Right lobe of liver (tissue), 6 donors: ENCODE results near the gene ANKRD11. TPM values are rescaled to one million over a fixed set of nuclear protein-coding genes. Genes with fewer than 3 reads are reported as not detected.

Experiments
- ATAC-seq, 4 donors: fragments of 200-7000 bp; cut with Tn5 transposase; one replicate each; pipeline ENCODE4 v1.9.1; 2020; ENCODE audit warnings: mild to moderate bottlenecking in 4 of 4, moderate library complexity in 4 of 4
- DNase-seq, 3 donors: peaks; one replicate each; pipeline ENCODE4 v3.0.0-alpha.2; 2020
- H3K27ac ChIP-seq, 3 donors: fragments of 200-600 bp; one replicate each; pipeline ENCODE4 v1.8.0; 2022
- H3K27me3 ChIP-seq, 2 donors: fragments of 200-600 bp; one replicate each; pipeline ENCODE4 v1.8.0; 2022
- H3K36me3 ChIP-seq, 4 donors: fragments of 200-600 bp; sonication (generic) in 1 of 4; one replicate each; pipeline versions ENCODE4 v1.5.1 to v1.8.0; 2017 to 2022; ENCODE audit warnings: control low read depth in 1 of 4
- H3K4me1 ChIP-seq, 4 donors: fragments of 200-600 bp; sonication (generic) in 1 of 4; one replicate each; pipeline versions ENCODE4 v1.5.1 to v1.8.0; 2017 to 2022; ENCODE audit warnings: control low read depth in 1 of 4
- H3K4me3 ChIP-seq, 3 donors: fragments of 200-600 bp; one replicate each; pipeline ENCODE4 v1.8.0; 2022
- H3K9me3 ChIP-seq, 4 donors: fragments of 200-600 bp; sonication (generic) in 1 of 4; one replicate each; pipeline versions ENCODE4 v1.5.1 to v1.8.0; 2017 to 2022; ENCODE audit warnings: control low read depth in 1 of 4
- POLR2A ChIP-seq: fragments of 450-650 bp; IDR thresholded peaks from one replicate; pipeline ENCODE4 v1.6.1; 2017; ENCODE audit warnings: antibody characterized with exemption, mild to moderate bottlenecking
- WGBS: methylation state at CpG from one replicate; pipeline ENCODE4 v1.1.6; 2018; ENCODE audit warnings: low coverage, low lambda C conversion rate; ENCODE audit not compliant: insufficient coverage; ENCODE audit errors: missing lambda C conversion rate; 5-methylcytosine and 5-hydroxymethylcytosine counted together
- intact Hi-C, 2 donors: fragments of 100-400 bp; cut with DNase I; formaldehyde crosslinking; loops; one replicate each; pipeline versions ENCODE4 v1.11.2 to v1.14.1; 2022
- total RNA-seq, 6 experiments: library from RNA; depleted of rRNA in 2 of 6; stranded (reverse); fragments of >200 nt in 2 of 6; fragmentation: NEBNext Ultra II Directional in 3 of 6; extraction: Animal tissue kit (Norgen Biotek cat#: 25700) in 3 of 6; gene quantifications; one replicate each; pipeline versions ENCODE4 v1.1.0 to v1.2.4, GENCODE V29; 2016 to 2023
- TF ChIP-seq, protein P1 (sequence below), 4 donors: fragments of 200-600 bp in 3 of 4; fragments of 450-650 bp in 1 of 4; IDR thresholded peaks; one replicate each; pipeline versions ENCODE4 v1.5.1 to v1.8.0; 2016 to 2022; ENCODE audit warnings: antibody characterized with exemption in 4 of 4, mild to moderate bottlenecking in 2 of 4
- donor health status: DM: no; HTN: yes; CAD: no.
- donor health status: DM: no; HTN: no; CAD: no.
- donor health status: DM: no; HTN: no; CAD: no.
- donor health status: DM: no; HTN: yes; CAD: no.
- donor health status: DM: no; HTN: yes; CAD: no.

Gene ANKRD11
- total RNA-seq, 6 experiments from 2014 or later, result 26.2 to 65.8 (median 41.6) TPM

DNA sequence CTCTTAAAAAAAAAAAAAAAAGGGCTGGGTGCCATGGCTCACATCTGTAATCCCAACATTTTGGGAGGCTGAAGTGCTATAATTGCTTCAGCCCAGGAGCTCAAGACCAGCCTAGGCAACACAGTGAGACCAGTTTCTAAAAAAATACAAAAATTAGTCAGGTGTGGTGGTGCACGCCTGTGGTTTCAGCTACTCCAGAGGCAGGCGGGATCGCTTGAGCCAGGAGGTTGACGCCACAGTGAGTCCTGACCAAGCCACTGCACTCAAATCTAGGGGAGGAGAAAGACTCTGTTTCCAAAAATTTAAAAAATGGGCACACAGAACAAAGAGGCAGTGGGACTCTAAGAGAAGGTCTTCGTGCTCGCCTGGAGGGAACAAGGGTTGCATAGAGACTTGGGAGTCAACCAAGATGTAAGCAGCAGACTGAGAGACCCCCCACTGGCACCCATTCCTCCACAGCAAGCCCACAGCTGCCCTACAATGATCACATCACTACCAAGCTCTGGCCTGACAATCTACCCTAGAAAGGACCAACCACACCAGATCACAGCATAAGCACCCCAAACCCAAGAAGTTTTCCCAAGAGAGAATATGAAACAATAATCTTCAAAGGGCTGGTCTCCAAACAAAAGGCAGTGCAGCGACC, 121.6 kb downstream of the ANKRD11 start:
- Histone ChIP-seq H3K4me1 (peaks cover 0 to 20% (median 3%) of the 10 kb centered on the region in 4 donors), H3K4me3 (no peak overlapping the region), H3K27ac (no peak overlapping the region), H3K36me3 (no peaks in the 10 kb centered on the region), H3K9me3 (no peaks in the 10 kb centered on the region), H3K27me3 (no peaks in the 10 kb centered on the region)
- ATAC-seq (no peak), DNase-seq (peak in 1 of 3 donors; percentile 25)
- 89% methylated on average over 5 of the region's 7 CpGs for WGBS
- intact Hi-C loops, result no loop called here
- TF ChIP-seq, protein P1, sequence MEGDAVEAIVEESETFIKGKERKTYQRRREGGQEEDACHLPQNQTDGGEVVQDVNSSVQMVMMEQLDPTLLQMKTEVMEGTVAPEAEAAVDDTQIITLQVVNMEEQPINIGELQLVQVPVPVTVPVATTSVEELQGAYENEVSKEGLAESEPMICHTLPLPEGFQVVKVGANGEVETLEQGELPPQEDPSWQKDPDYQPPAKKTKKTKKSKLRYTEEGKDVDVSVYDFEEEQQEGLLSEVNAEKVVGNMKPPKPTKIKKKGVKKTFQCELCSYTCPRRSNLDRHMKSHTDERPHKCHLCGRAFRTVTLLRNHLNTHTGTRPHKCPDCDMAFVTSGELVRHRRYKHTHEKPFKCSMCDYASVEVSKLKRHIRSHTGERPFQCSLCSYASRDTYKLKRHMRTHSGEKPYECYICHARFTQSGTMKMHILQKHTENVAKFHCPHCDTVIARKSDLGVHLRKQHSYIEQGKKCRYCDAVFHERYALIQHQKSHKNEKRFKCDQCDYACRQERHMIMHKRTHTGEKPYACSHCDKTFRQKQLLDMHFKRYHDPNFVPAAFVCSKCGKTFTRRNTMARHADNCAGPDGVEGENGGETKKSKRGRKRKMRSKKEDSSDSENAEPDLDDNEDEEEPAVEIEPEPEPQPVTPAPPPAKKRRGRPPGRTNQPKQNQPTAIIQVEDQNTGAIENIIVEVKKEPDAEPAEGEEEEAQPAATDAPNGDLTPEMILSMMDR (IDR thresholded peaks at IDR 0.05), result no peak
- no peak for TF ChIP-seq POLR2A

DNA sequence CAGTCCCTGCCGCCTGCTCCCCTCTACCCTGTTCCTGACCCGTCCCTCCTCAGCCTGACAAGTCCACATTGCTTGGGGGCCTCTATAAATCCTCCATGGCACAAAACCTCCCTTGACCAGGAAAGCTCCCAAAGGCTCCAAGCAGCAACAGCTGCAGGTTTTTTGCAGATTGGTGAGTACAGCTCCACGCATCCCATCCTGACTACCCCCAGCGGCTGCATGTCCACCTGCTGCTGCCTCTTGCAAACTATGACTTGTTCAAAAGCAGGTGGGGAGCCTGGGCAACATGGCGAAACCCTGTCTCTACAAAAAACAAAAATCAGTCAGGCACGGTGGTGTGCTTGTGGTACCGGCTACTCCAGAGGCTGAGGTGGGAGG, 122.8 kb downstream of the ANKRD11 start:
- intact Hi-C loops, result no loop called here
- DNase-seq (no peak), ATAC-seq (no peak)
- Histone ChIP-seq H3K27me3 (no peaks in the 10 kb centered on the region), H3K9me3 (no peaks in the 10 kb centered on the region), H3K27ac (no peak overlapping the region), H3K4me1 (peaks cover 0 to 23% (median 5%) of the 10 kb centered on the region in 4 donors), H3K36me3 (no peaks in the 10 kb centered on the region), H3K4me3 (no peak overlapping the region)
- TF ChIP-seq, protein P1 (IDR thresholded peaks at IDR 0.05), result no peak
- no peak for TF ChIP-seq POLR2A
- 93% methylated on average over 3 of the region's 7 CpGs for WGBS

DNA sequence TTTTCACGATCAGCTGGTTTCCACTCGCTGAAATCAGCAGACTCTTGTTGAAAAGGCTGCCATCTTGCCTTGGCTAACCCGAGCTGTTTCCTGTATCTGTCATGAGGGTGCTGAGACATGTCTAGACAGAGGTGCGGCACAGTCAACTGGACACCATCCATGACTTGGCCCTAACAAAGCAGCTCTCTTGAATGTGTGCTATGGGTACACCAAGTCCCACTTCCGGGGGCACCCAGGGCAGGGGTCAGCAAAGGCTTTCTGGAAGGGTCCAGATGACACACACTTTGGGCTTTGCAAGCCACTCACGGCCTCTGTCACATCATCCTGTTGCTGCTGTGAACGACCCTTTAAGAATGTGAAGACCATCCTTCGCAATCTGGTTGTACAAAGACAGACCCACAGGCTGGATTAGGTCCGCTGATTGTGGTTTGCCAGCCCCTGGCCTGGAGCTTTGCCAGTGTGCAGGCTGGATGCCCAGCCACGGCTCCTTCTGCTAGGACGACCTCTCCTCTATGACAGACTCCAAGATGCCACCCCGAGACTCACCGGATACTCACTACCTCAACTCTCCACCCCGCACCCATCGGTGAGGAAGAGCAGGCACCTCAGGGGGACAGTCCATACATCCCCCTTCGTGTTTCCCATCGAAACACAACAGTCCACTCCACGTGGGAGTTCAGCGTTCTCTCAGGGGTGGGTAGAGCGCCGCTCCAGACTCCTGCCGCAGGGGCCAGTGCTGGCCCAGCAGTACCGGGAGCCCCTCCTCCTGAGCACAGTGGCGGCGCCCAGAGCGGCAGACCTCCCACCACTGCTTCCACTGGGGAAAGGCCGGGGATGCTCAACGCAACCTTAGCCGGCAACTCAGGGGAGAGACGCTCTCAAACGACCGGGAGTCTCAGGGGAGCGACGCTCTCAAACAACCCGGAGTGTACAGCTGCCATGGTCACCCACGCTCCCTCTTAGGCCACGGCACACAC, 123.5 kb downstream of the ANKRD11 start:
- Histone ChIP-seq H3K27ac (no peak overlapping the region), H3K4me3 (no peak overlapping the region), H3K9me3 (no peaks in the 10 kb centered on the region), H3K36me3 (no peaks in the 10 kb centered on the region), H3K4me1 (peaks cover 0 to 28% (median 5%) of the 10 kb centered on the region in 4 donors), H3K27me3 (no peaks in the 10 kb centered on the region)
- DNase-seq (peak in 1 of 3 donors; percentile 50), ATAC-seq (no peak)
- TF ChIP-seq, protein P1 (IDR thresholded peaks at IDR 0.05), result no peak
- TF ChIP-seq POLR2A, result no peak
- WGBS, result 88% methylated on average over 13 of the region's 37 CpGs
- intact Hi-C loops, result no loop called here

DNA sequence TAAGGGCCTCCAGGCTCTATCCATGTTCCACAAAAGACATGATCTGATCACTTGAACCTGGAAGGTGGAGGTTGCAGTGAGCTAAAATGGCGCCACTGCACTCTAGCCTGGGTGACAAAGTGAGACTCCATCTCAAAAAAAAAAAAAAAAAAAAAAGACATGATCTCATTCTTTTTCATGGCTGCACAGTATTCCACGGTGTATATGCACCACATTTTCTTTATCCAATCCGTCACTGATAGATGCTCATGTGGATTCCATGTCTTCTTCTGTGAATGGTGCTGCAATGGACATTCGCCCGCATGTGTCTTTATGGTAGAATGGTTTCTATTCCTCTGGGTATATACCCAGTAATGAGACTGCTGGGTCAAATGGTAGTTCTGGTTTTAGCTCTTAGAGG, 124.4 kb downstream of the ANKRD11 start:
- WGBS, result 100% methylated on average over 5 of the region's 5 CpGs
- Histone ChIP-seq H3K27ac (no peak overlapping the region), H3K27me3 (no peaks in the 10 kb centered on the region), H3K4me3 (no peak overlapping the region), H3K9me3 (no peaks in the 10 kb centered on the region), H3K4me1 (peaks cover 0 to 36% (median 6%) of the 10 kb centered on the region in 4 donors), H3K36me3 (no peaks in the 10 kb centered on the region)
- no peak for DNase-seq
- no peak for ATAC-seq
- TF ChIP-seq POLR2A, result no peak
- TF ChIP-seq, protein P1 (IDR thresholded peaks at IDR 0.05), result no peak
- intact Hi-C loops, result no loop called here
